ENCODE data around the gene TAC3. TPM values are rescaled to one million over a fixed set of nuclear protein-coding genes. Genes with fewer than 3 reads are reported as not detected.
"Not testable (repeated sequence)": the region's sequence is repeated elsewhere in the genome, so short reads cannot be mapped to it uniquely, and the experiment has no call there.

TAC3 gene
- total RNA-seq, 2 donors from 2014 or later = not detected

GRCh38 chr12:56962247-56962646 is 54.1 kb downstream of the TAC3 start:
- H3K4me3 ChIP-seq; H3K4me1 ChIP-seq (replicated peaks); DNase-seq (ENCODE audit: low spot score); H3K9me3 ChIP-seq; H3K27ac ChIP-seq; H3K27me3 ChIP-seq (replicated peaks; ENCODE audit: insufficient read depth); intact Hi-C loops (cut with DNase I); H3K36me3 ChIP-seq: not testable (repeated sequence)
- WGBS = 67% methylated on average over 4 of the region's 4 CpGs

Other genes with a start within 250 kb of the TAC3 start
- gene SDR9C7, start 82.1 kb downstream of the TAC3 start, total RNA-seq = 1 to 10 TPM in 1 of 2 donors, not detected in 1; 1.1 TPM
- gene RDH16, start 58.9 kb downstream of the TAC3 start, total RNA-seq = 1 to 10 TPM; 4.4 to 7.8 TPM
- gene ZBTB39, start 10.0 kb downstream of the TAC3 start, total RNA-seq = 10 to 100 TPM in 1 of 2 donors, 1 to 10 TPM in 1; 5.8 to 15.6 TPM
- gene MYO1A, start 33.6 kb upstream of the TAC3 start, total RNA-seq = under 1 TPM; 0.09 to 0.74 TPM
- 10 to 100 TPM; 10.8 to 13.0 TPM for gene NEMP1, start 62.3 kb upstream of the TAC3 start, total RNA-seq
- 10 to 100 TPM; 19.0 to 65.5 TPM for gene NAB2, start 72.6 kb upstream of the TAC3 start, total RNA-seq
- 100 to 1,000 TPM; 124 to 237 TPM for gene STAT6, start 94.8 kb upstream of the TAC3 start, total RNA-seq
- gene LRP1, start 112.0 kb upstream of the TAC3 start, total RNA-seq = 100 to 1,000 TPM in 1 of 2 donors, 10 to 100 TPM in 1; 53.5 to 198 TPM
- not detected for gene LRP1-AS, start 131.1 kb upstream of the TAC3 start, total RNA-seq
- 10 to 100 TPM; 10.2 to 18.1 TPM for gene NXPH4, start 200.3 kb upstream of the TAC3 start, total RNA-seq
- gene SHMT2, start 213.2 kb upstream of the TAC3 start, total RNA-seq = 10 to 100 TPM; 49.6 to 51.4 TPM
- gene STAC3, start 234.7 kb upstream of the TAC3 start, total RNA-seq = 10 to 100 TPM in 1 of 2 donors, 1 to 10 TPM in 1; 4.8 to 20.9 TPM

All from prostate gland (tissue), 2 donors.